Astrocyte (in vitro differentiated cells and primary cell): Measurements from ENCODE around the gene ZBTB46.

Experiments used
- CTCF ChIP-seq: IDR thresholded peaks from 2 replicates; pipeline ENCODE4 v1.5.1; 2011; ENCODE audit warnings: low read depth, mild to moderate bottlenecking, inconsistent platforms, low read length, moderate library complexity; ENCODE audit not compliant: insufficient read depth
- EZH2 ChIP-seq: IDR thresholded peaks from 2 replicates; pipeline ENCODE4 v1.6.1; 2012; ENCODE audit warnings: mild to moderate bottlenecking, low read length, inconsistent platforms; ENCODE audit not compliant: insufficient read depth

DNA sequence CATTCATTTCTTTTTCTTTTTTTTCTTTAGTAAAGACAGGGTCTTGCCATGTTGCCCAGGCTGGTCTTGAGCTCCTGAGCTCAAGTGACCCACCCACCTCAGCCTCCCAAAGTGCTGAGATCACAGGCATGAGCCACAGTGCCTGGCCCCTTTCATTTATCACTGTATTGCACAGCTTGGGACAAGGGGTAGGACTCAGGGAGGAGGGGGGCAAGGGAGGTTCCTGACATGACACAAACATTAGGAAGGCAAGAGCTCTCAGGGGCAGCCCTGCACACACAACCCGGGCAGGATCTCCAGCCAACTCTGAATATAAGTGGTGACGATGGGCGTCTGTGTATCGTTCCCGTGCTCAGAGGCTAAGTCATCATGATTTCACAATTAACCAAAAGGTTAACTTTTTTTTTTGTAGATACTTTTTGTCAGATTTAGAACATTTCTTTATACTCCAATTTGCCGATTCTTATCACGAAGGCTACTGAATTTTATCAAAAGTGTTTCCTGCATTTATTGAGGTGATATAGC lies 71.6 kb downstream of the ZBTB46 start:
- TF ChIP-seq CTCF (no peak), EZH2 (no peak)
